Endothelial cell of umbilical vein (primary cell): Measurements from ENCODE around the gene ZDHHC6. TPM values are rescaled to one million over a fixed set of nuclear protein-coding genes. Genes with fewer than 3 reads are reported as not detected.
"Not testable (repeated sequence)": the region's sequence is repeated elsewhere in the genome, so short reads cannot be mapped to it uniquely, and the experiment has no call there.

ENCODE experiments used
- BruUV-seq: library from RNA; stranded (reverse); fragments of 400-500 nt; replicated peaks from 2 replicates; lab custom pipeline; 2021; lab: Mats Ljungman, UMichigan
- CTCF ChIA-PET: fragments of 300-600, 350-600 bp; sonication (Branson Sonifier 250); formaldehyde crosslinking; loops from one replicate; lab custom pipeline; 2021; ENCODE audit warnings: antibody characterized with exemption, inconsistent platforms; lab: Charles Lee
- POLR2A ChIA-PET: fragments of 300-600, 350-600 bp; sonication (Branson Sonifier 250); formaldehyde crosslinking; loops from one replicate; lab custom pipeline; 2021; ENCODE audit warnings: antibody characterized with exemption, inconsistent platforms; lab: Charles Lee
- DNase-seq: peaks from one replicate; pipeline ENCODE4 v3.0.0-alpha.2; 2011; ENCODE audit warnings: low read depth, low spot score
- FAIRE-seq: peaks from 2 replicates; lab custom pipeline; 2011; peaks lifted over from hg19 to GRCh38; lab: Jason Lieb, UNC
- H2AFZ ChIP-seq: 2 replicates; pipeline ENCODE4 v1.6.0; 2012; ENCODE audit warnings: low read depth, low read length, control low read depth, inconsistent platforms
- H3K27ac ChIP-seq: 2 replicates; pipeline ENCODE4 v1.5.1; 2011; ENCODE audit warnings: low read depth, mild to moderate bottlenecking, control low read depth, low read length, moderate library complexity; ENCODE audit not compliant: insufficient read depth
- H3K27me3 ChIP-seq, 2 experiments: 2 replicates each; pipeline versions ENCODE4 v1.6.0 to v1.6.1; 2011; ENCODE audit warnings: low read length in 2 of 2, mixed read lengths in 1 of 2; ENCODE audit not compliant: control insufficient read depth in 2 of 2, insufficient read depth in 2 of 2
- H3K36me3 ChIP-seq, 2 experiments: 2 replicates in 1 of 2; 3 replicates in 1 of 2; pipeline ENCODE4 v1.5.1; 2011; ENCODE audit warnings: low read length in 2 of 2, mild to moderate bottlenecking in 1 of 2, moderate library complexity in 1 of 2; ENCODE audit not compliant: control insufficient read depth in 2 of 2, insufficient read depth in 2 of 2; ENCODE audit errors: extremely low read depth in 1 of 2
- H3K4me1 ChIP-seq: 3 replicates; pipeline ENCODE4 v1.5.1; 2011; ENCODE audit warnings: mild to moderate bottlenecking, low read length; ENCODE audit not compliant: control insufficient read depth, insufficient read depth; ENCODE audit errors: extremely low read depth
- H3K4me2 ChIP-seq: 2 replicates; pipeline ENCODE4 v1.6.1; 2011; ENCODE audit warnings: low read length, control low read depth, mixed read lengths; ENCODE audit not compliant: insufficient read depth
- H3K4me3 ChIP-seq, 3 experiments: fragments of 200-600 bp in 1 of 3; sonication (generic), shearing (Covaris generic) in 1 of 3; replicated peaks in 1 of 3; 2 replicates each; pipeline ENCODE4 v1.5.1; 2011 to 2016; ENCODE audit warnings: control low read depth in 3 of 3, low read length in 3 of 3, mild to moderate bottlenecking in 2 of 3, inconsistent platforms in 1 of 3, low read depth in 1 of 3, moderate library complexity in 1 of 3; ENCODE audit not compliant: insufficient read depth in 1 of 3
- H3K79me2 ChIP-seq: 2 replicates; pipeline ENCODE4 v1.6.0; 2012; ENCODE audit warnings: low read length, inconsistent platforms; ENCODE audit not compliant: control insufficient read depth, insufficient read depth
- H3K9ac ChIP-seq: replicated peaks from 2 replicates; pipeline ENCODE3; 2011; ENCODE audit warnings: low read length, control low read depth; ENCODE audit not compliant: insufficient read depth; ENCODE audit errors: extremely low read depth
- H3K9me1 ChIP-seq: replicated peaks from 3 replicates; pipeline ENCODE4 v1.6.0; 2011; ENCODE audit warnings: mild to moderate bottlenecking, low read length; ENCODE audit not compliant: control insufficient read depth, insufficient read depth; ENCODE audit errors: extremely low read depth
- H3K9me3 ChIP-seq: replicated peaks from 2 replicates; pipeline ENCODE4 v1.5.1; 2012; ENCODE audit warnings: low read length, inconsistent platforms; ENCODE audit not compliant: control insufficient read depth, insufficient read depth
- H4K20me1 ChIP-seq: replicated peaks from 2 replicates; pipeline ENCODE3; 2011; ENCODE audit warnings: mild to moderate bottlenecking, low read length; ENCODE audit not compliant: control insufficient read depth, insufficient read depth; ENCODE audit errors: extremely low read depth
- CTCF ChIP-seq, 2 donors: IDR thresholded peaks; 1 replicate in 1 of 2; 2 replicates in 1 of 2; pipeline ENCODE4 v1.5.1; 2011; ENCODE audit warnings: low read length in 2 of 2, mild to moderate bottlenecking in 2 of 2, moderate library complexity in 2 of 2, control low read depth in 1 of 2, inconsistent platforms in 1 of 2, low read depth in 1 of 2; ENCODE audit not compliant: insufficient read depth in 1 of 2; ENCODE audit errors: extremely low read depth in 1 of 2
- EZH2 ChIP-seq: IDR thresholded peaks from 2 replicates; pipeline ENCODE4 v1.6.1; 2012; ENCODE audit warnings: borderline replicate concordance, low read depth, mild to moderate bottlenecking, moderate library complexity, low read length, inconsistent platforms; ENCODE audit not compliant: severe bottlenecking
- FOS ChIP-seq: IDR thresholded peaks from 2 replicates; pipeline ENCODE4 v1.6.1; 2011; ENCODE audit warnings: mild to moderate bottlenecking, low read length, moderate library complexity, borderline replicate concordance; ENCODE audit not compliant: insufficient read depth
- GATA2 ChIP-seq: IDR thresholded peaks from 2 replicates; pipeline ENCODE4 v1.7.0; 2011; ENCODE audit warnings: low read depth, mild to moderate bottlenecking, moderate library complexity, mixed read lengths, low read length; ENCODE audit not compliant: insufficient read length, insufficient read depth
- JUN ChIP-seq: IDR thresholded peaks from 2 replicates; pipeline ENCODE4 v1.6.1; 2011; ENCODE audit warnings: borderline replicate concordance, low read depth; ENCODE audit not compliant: insufficient read length, insufficient read depth
- MAX ChIP-seq: IDR thresholded peaks from 2 replicates; pipeline ENCODE4 v1.6.1; 2011; ENCODE audit not compliant: insufficient read depth, insufficient read length
- MYC ChIP-seq: IDR thresholded peaks from one replicate; pipeline ENCODE4 v1.6.1; 2011; ENCODE audit warnings: mild to moderate bottlenecking, low read depth, low read length
- POLR2AphosphoS5 ChIP-seq: IDR thresholded peaks from 2 replicates; pipeline ENCODE4 v1.6.1; 2012; ENCODE audit warnings: low read depth, mild to moderate bottlenecking, control low read depth, low read length, moderate library complexity; ENCODE audit not compliant: insufficient read depth
- dilution Hi-C: fragments of 300-500 bp; cut with MboI; formaldehyde crosslinking; loops from one replicate; pipeline ENCODE4 v1.15.0; 2019; ENCODE audit warnings: low sequenced_read_pairs; ENCODE audit not compliant: extremely low pct_ligation_motif_present
- intact Hi-C: fragments of 100-400 bp; cut with micrococcal nuclease; formaldehyde crosslinking; loops from one replicate; pipeline ENCODE4 v1.10.0; 2022
- polyA plus RNA-seq, 4 experiments: library from polyadenylated mRNA; depleted of rRNA in 3 of 4; stranded (reverse) in 3 of 4; unstranded in 1 of 4; fragments of >200 nt; gene quantifications; 2 replicates each; pipeline versions ENCODE4 v1.2.1 to v1.2.3, GENCODE V29; 2011 to 2012; ENCODE audit warnings: missing spikeins in 1 of 4
- total RNA-seq: library from RNA; stranded (reverse); gene quantifications from 2 replicates; pipeline ENCODE4 v1.2.3, GENCODE V29; 2021

Gene ZDHHC6
- total and polyA plus RNA-seq, 2 donors (not counting 3 experiments of a cell fraction or from before 2014, with no cell fraction given) = 21.6 to 41.9 TPM

- intact Hi-C loops = loop anchor here (2.0 kb wide), 1 partner anchor 1470 kb away; the partner anchor contains the start of genes BBIP1 and SHOC2
- no peaks in the 10 kb centered on the region for H4K20me1 ChIP-seq
Observed at GRCh38 chr10:112388548-112388947, 58.2 kb downstream of the ZDHHC6 start.

GRCh38 chr10:112388056-112388455 lies 58.7 kb downstream of the ZDHHC6 start:
- H4K20me1 ChIP-seq, H3K9ac ChIP-seq, DNase-seq, H3K79me2 ChIP-seq, H3K4me2 ChIP-seq, FAIRE-seq, H3K4me3 ChIP-seq, H3K27me3 ChIP-seq, dilution Hi-C loops, BruUV-seq, POLR2A ChIA-PET, H3K9me3 ChIP-seq, H2AFZ ChIP-seq, H3K36me3 ChIP-seq, H3K9me1 ChIP-seq: not testable (repeated sequence)
- peaks cover 24% of the 10 kb centered on the region for H3K4me1 ChIP-seq
- peak overlapping the region; percentile 85 for H3K27ac ChIP-seq
- intact Hi-C loops = loop anchor here (2.0 kb wide), 1 partner anchor 1469 kb away; the partner anchor contains the start of genes BBIP1 and SHOC2
- CTCF ChIA-PET = interaction anchor here (1.0 to 1.2 kb wide), 2 partner anchors 26 to 47 kb away, joined by 6 to 7 read pairs; no protein-coding TSS in a partner anchor

More at GRCh38 chr10:112388548-112388947, 58.2 kb downstream of the ZDHHC6 start:
- TF ChIP-seq EZH2 (no peak), POLR2AphosphoS5 (no peak), CTCF (IDR thresholded peaks at IDR 0.05; ENCODE audit: extremely low read depth in 1 of 2, insufficient read depth in 1 of 2, low read depth in 1 of 2, low read length in 2 of 2) (no peak), FOS (no peak), GATA2 (no peak), MYC (no peak), MAX (no peak), JUN (no peak)
- no peaks in the 10 kb centered on the region for H3K79me2 ChIP-seq
- ChIA-PET POLR2A (no interaction called here), CTCF (interaction anchor here (1.0 to 2.0 kb wide), 4 partner anchors 11 to 47 kb away, joined by 3 to 7 read pairs (median 4); no protein-coding TSS in a partner anchor)
- no peak overlapping the region for H2AFZ ChIP-seq
- H3K27me3 ChIP-seq = no peaks in the 10 kb centered on the region
- no TSS peak for BruUV-seq
- dilution Hi-C loops = no loop called here
- FAIRE-seq = no peak
- H3K4me3 ChIP-seq = no peak overlapping the region
- peaks cover 20% of the 10 kb centered on the region for H3K4me1 ChIP-seq
- DNase-seq = no peak
- peak overlapping the region; percentile 85 for H3K27ac ChIP-seq
- H3K9me1 ChIP-seq = no peaks in the 10 kb centered on the region
- no peaks in the 10 kb centered on the region for H3K9me3 ChIP-seq
- H3K4me2 ChIP-seq = no peak overlapping the region
- no peaks in the 10 kb centered on the region for H3K36me3 ChIP-seq
- H3K9ac ChIP-seq = no peak overlapping the region
